ENCODE results near the gene HOXC5.

HOXC5 gene

DNA sequence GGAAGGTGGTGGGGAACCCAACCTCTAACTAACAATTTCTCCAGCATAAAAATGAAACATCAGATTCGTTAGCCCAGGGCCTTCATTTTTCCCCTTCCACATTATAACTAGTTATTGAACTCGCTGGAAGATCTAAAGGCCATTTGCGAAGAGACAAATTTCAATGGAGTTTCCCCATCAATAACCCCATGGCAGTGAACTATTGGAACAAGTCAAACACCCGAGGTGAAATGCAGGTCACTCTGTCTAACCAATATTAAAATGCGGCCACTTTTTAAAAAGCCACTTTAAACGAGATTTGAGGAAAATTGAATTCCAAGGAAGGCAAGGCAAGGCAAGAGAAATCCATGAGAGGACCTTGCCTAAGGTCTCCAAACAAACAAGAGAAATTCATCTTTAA lies 16.3 kb downstream of the HOXC5 start:
- DNase-seq = no peak

DNA sequence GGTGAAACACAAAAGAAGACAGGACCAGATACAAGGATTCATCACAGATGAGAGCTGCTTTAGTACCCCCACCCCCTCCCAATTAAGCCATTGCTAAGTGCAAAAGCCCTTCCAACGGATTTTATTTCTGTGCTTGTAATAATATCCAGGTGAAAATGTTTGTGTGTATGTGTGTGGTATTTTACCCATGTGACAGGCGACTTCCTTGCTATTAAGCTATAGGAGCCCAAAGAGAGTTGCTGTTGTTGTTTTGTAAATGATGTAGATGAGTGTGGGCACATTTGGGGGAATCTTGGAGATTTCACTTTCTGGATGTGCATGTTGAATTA lies 17.6 kb downstream of the HOXC5 start:
- no peak for DNase-seq

DNA sequence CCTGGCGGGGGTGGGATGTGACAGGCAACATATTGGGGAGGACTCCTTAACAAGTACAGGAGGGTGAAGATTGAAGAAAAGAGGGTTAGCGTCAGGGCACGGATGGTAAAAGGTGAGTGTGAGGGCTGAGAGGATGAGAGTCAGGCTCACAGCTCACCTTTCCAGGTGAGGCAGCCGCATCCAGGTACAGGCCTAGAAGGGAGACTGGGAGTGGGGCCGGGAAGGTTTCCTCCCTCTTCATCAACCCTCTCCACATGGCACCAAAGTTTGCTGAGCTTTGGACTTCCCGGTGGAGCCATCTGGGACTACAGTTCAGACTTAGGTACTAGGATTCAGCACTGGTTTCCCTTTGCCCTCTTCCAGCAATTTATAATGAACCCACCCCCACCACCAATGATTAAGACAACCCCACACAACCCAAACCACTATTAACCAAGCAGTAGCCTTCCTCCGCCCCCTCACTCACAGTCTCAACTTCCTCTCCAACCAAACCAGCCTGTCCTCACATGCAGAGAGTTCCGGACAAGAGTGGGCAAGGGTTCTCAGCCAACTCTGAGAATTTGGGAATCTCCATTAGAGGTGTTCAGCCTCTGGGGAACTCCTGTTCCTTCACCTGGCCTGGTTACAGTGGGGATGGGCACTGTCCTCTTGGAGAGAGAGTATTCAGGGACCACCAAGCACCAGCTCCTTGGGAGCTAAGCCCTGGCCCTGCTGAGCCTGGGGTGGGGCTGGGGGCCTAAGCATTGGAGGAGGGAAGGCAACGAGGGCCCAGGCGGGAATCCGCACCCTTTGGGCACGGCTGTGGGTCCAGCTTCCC lies 18.4 kb downstream of the HOXC5 start:
- no peak for DNase-seq

DNA sequence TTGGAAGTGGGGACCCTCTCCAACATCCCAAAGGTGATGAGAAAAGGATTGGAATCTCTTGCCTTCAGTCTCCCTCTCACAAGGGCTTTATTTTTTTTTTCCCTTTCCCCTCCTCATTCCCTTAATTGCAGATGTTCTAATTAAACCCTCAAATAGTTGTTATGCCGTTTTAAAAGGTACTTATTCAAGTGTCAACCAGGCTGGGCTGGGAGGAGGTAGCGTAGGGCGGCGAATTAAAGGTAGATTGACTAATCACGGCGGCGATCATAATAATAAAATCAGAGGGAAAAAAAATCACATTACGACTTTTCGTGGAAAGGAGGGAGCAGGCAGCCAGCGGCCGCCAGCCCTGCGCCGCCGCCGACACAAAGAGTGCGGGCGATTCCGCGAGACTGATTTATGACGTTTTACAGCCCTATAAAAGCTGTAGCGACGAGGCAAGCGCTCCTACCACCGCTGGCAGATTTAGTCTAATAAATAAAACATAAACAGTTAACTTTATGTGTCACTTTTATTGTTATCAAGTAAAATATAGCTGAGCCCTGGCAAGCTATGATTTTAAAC lies 19.1 kb downstream of the HOXC5 start:
- DNase-seq = no peak

DNA sequence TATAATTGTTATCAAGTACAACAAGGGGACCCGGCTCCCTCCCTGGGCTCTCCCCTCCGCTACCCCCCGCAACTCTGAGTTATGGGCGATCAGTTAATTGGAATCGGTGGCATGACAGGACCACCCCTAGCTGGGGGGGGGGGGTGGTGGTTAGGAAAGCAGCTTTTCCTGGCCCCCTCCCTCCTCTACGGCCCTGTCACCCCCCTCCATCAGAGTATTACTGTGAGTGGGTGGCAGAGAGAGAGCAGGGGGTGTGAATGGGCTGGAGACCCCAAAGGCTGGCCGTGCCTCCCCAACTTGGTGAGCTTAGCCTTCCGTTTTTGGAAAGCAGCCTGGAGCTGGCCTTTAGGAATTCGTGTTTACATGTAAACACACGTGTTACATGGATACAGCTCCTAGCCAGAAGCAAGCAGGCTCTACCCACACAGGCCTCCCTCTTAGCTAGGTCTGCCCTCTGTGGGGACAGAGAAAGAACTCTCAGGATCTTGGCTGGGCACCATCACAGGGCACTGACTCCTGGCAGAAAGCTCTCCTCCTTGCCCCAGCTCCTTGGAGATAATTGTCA lies 19.7 kb downstream of the HOXC5 start:
- DNase-seq = no peak

DNA sequence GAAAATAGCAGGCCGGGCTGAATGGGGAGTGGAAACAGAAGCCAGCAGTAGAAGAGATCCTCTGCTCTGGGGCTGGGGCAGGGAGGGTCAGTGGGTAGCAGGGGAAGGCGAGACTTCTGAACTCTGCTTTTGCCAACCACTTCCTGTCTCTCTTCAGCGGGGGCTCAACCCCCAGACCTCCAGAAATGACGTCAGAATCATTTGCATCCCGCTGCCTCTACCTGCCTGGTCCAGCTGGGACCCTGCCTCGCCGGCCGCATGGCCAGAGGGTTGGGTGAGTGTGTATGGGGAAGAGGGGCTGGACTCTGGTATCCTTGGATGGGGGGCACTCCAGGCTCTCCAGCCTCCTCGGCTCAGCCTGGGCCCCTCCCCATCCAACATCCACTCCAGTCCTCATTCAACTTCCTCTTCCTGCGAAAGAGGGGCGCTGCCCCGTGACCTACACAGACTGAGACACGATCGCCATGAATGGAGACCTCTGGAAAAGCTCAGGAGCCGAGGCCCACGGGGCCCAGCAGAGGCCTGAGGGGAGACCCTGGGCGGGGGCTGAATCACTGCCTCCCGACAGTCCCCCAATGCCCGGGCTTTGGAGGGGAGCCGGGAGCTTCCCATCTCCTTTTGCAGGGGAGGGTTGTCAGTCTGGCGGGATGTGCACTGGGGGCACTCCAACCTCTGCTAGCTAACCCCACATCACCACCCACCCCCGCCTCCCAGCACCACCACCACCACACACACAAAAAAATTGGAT lies 20.3 kb downstream of the HOXC5 start:
- DNase-seq = peak; percentile 50

DNA sequence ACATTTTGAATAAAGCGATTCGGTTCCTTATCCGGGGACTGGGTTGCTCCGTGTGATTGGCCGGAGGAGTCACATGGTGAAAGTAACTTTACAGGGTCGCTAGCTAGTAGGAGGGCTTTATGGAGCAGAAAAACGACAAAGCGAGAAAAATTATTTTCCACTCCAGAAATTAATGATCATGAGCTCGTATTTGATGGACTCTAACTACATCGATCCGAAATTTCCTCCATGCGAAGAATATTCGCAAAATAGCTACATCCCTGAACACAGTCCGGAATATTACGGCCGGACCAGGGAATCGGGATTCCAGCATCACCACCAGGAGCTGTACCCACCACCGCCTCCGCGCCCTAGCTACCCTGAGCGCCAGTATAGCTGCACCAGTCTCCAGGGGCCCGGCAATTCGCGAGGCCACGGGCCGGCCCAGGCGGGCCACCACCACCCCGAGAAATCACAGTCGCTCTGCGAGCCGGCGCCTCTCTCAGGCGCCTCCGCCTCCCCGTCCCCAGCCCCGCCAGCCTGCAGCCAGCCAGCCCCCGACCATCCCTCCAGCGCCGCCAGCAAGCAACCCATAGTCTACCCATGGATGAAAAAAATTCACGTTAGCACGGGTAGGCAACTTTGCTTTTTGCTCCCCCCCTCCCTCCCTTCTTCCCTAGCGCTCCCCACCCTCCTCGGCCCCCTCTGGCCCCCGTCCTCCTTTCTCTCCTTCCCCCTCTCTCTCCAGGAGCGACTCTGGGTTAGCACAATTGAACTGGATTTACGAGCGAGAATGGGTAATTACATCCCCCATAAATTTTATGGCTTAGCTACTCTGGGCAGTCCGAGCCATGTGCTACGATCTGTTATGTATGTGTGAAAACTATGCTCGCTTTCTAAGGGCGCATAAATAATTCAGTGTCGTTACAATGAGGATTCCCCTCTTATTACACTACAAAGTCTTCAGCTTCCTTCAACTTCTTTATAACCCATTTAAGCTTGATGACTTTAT lies 21.2 kb downstream of the HOXC5 start, which contains the start of gene HOXC4:
Gene HOXC4, plus strand, starts transcription at position 85 of the 991 bp plus-strand sequence. Its CDS starts 88 bp downstream, at position 173.
- DNase-seq = peak; percentile 42

DNA sequence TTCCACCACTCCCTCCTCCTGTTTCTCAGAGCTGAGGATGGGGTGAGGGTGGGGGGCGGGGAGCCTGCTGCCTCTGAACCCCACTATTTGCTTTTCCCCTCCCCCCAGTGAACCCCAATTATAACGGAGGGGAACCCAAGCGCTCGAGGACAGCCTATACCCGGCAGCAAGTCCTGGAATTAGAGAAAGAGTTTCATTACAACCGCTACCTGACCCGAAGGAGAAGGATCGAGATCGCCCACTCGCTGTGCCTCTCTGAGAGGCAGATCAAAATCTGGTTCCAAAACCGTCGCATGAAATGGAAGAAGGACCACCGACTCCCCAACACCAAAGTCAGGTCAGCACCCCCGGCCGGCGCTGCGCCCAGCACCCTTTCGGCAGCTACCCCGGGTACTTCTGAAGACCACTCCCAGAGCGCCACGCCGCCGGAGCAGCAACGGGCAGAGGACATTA lies 21.9 kb downstream of the HOXC5 start:
- DNase-seq = no peak

DNA sequence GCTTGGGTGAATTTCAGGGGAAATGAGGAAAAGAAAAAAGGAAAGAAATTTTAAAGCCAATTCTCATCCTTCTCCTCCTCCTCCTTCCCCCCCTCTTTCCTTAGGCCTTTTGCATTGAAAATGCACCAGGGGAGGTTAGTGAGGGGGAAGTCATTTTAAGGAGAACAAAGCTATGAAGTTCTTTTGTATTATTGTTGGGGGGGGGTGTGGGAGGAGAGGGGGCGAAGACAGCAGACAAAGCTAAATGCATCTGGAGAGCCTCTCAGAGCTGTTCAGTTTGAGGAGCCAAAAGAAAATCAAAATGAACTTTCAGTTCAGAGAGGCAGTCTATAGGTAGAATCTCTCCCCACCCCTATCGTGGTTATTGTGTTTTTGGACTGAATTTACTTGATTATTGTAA lies 22.7 kb downstream of the HOXC5 start:
- no peak for DNase-seq

DNA sequence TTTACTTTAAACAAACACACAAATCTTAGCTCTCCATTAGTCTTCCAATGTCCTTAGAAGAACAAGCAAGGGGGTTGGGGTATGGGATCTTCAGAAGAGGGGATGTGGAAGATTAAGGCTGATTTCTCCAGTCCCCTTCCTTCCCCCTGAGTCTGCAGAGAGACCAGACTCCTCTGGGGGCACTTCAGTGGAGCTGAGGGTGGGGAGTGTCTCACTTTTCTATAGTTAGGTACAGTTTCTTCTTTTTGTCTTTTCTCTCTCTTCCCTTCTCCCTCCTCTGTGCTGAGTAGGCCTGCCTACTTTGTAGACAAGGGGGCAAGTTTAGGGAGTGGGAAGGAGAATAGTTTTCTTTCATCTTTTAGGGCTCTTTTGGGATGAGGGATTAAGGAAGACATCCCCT lies 23.3 kb downstream of the HOXC5 start:
- no peak for DNase-seq

DNA sequence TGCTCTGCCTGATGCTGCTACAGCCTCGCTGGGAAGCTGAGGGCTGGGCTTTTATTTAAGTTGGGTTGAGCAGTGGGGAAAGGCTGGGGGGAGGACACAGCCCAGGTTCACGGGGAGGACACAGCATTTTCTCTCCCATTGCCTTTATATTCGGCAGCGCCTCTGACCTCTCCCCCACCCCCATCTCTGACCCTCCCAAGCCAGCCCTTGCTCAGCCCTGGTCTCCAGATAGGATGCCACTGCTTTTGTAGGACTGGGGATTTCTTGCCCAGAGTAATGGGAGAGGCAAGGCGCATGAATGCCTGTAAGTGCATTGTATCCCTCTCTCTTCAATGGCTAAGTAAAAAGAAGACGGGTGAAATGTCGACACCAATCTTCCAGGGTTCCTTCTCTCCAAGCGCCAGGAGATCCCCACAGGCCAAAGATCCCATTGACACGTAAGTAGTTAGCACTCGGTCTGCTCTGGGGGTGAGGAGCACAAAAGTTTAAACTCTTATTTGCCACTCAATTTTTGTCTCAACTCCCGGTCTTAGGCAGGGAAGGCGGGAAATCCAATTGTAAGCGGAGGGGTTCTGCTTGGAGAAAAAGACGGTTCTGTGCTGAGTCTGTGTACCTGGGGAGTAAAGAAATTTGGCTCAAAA lies 25.4 kb downstream of the HOXC5 start:
- no peak for DNase-seq

DNA sequence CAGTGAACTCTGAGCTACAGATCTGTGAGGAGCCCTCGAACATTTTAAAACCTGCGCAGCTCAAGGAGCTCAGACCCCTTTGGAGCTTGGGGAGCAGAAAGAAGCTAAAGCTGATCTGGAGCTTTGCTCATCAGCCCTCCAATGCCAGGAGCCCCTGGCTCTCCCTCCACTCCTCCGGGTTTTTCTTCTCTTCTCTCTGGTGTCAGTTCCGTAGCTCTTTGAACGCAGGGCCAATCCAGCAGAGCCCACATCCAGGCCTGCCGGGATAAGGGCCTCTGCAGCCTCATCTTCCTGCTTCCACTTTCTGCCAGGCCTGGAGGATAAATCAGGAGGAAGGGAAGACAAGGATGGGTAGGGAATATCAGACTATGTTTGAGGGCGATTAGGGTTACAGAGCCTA lies 26.8 kb downstream of the HOXC5 start:
- no peak for DNase-seq

DNA sequence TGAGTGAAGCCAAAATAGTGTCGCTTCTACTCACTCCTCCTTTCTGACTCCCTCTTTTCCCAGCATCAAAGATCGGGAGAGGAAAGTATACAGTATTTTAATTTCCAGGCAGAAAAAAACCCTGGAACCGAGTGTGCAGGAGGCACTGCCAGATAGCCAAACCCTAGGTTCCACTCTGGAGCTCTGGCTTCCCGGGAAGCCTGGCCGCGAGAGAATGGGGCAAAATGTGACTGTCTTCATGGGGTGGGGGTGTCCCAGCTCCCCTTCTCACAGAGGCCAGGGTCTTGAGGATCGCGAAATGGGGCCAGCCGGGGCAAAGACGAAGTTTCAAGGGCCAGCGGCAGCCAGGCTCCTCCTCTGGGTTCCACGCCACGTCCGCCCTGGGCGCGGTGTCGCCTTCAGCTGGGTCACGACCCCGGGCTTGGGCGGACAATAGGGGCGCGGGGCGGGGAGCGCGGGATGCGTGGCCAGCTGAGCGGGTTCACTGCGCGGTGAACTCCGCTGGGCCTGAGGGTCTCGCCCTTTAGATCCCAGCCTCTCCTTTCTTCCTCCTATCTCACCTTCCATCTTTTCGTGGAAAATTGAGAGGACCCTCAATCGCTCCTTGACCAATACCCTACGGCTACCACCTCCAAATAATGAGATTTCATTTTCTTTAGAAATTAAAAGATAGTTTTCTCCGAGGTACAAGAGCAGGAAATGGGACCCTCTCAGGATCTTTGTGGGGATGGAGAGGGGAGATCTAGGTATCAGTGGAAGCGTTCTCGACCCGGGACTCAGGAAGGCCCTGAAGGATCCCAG lies 27.5 kb downstream of the HOXC5 start:
- no peak for DNase-seq

DNA sequence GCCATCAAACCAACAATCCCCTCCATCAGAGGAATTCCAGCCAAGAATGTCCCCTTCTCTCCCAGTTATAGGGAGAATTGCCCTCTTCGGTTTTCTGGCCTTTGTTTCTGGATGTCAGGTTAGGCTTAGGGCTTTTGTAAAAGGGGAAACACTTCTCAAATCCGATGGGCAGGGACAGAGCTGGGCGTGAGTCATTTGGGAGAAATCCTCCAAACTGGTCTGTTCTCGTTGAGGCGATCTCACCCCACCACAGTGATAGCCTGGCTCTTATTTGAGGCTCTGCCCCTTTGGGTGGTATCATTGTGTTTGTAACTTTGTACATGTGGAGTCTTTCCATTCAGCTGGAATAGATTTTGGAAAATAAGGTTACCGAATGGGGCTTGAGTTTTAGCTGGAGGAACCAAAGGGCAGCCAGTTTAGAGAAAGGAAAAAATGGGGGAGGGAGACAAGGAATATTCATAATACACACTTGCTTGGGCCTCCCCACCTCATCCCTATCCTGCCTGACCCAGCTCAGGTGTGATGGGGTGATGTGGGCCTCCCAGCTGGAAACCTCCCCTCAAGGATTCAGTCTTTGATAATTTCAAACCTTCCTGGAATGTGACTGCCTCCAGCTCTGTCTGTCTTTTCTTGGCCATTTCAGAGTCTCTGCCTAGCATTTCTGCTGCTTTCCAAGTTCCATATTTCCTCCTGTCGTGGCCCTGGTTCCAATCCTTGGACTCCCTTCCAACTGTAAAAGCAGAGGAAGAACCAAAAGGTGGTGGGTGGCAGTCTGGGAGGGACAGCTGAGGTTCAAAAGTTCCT lies 28.3 kb downstream of the HOXC5 start:
- no peak for DNase-seq

DNA sequence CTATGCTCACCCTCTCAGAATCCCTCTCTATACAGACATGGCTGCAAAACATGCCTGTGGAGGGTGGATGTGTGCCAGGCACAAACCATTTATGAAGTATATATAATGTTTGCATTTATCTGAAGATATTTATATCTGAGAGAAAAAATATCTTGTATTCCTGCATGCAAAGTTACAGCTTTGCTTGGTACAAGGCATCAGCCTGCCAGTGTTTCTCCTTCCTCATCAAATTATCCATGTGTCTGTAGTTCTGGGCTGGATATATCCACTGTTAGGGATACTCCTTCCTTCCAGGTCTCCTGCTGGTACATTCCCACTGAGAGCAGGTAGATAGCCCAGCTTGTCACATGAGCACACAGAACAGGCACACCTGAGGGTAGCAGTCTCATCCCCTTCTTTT lies 32.8 kb downstream of the HOXC5 start:
- no peak for DNase-seq

DNA sequence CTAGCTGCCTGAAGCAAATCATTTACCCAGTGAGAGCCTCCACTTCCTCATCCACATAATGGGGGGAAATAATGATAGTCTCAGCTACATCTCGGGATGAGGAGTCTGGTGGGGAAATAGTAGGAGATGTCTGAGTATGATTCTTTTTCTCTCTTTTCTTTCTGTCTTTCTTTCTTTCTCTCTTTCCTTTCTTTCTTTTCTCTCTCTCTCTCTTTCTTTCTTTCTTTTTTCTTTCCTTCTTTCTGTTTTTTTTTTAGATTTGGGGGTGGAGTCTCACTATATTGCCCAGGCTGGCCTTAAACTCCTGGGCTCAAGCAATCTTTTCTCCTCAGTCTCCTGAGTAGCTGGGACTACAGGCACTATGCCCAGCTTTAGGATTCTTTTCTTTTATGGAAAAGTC lies 33.6 kb downstream of the HOXC5 start:
- DNase-seq = no peak

DNA sequence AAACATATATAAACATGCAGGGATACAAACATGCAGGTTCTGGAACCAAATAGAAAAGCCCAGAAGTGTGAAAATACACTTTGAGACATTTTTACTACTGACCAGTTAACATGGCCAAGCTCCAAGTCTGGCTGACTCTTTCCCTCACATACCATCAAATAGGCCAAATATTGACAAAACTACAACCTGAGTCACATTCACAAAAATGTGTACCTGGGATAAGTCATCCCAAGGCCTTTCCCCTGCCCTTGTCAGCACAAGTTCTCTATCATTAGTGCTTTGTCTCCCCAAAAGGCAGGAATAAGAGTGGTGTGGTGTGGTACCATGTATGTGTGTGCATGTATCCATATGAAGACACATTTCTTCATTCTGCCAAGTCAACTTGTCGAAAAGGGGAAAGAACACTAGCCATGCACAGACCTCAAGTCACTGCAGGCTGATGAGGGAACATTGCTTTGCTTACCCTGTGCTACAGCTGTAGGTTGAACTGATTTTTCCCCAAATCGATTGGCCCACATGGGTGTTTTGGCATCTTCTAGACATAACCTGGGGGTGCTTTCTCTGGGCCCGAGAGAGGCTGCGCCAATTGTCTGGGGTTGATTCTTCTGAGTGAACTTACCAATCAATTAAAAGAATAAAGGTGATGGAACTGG lies 35.7 kb downstream of the HOXC5 start:
- DNase-seq = no peak

DNA sequence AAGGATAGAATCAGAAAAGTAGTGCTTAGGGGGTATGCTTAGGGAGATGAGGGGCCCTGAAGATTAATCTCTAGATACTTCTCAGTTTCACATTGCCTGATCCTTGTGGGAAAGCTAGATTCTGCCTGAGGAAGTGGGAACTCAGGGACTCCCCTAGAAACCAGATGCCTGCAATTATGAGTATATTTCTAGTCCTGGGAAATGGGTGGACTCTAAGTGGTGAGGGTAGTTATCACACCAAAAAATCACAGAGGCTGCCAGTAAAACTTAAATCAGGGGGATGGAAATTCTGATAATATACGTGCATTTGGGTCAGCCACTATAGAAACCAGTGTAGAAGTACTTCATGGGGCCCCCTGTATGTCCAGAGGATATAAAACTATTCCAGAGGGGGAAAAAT lies 39.1 kb downstream of the HOXC5 start:
- no peak for DNase-seq

DNA sequence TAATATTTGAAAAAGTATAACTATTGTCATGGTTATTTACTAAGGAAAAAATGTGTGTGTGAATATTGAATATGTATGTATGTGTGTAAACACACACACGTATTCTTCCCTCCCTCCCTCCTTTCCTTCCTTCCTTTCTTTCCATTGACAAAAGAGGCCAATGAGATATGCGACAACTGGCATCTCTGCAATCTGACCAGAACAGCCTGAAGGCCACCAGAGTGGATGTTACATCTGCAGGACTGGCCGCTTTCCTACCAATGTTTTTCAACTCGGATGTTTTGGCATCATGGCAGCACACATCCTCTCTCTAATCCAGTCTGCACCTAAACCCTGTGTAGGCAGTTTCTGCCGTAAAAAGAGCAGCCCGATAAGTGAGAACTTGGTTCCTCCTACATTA lies 41.5 kb downstream of the HOXC5 start:
- no peak for DNase-seq

DNA sequence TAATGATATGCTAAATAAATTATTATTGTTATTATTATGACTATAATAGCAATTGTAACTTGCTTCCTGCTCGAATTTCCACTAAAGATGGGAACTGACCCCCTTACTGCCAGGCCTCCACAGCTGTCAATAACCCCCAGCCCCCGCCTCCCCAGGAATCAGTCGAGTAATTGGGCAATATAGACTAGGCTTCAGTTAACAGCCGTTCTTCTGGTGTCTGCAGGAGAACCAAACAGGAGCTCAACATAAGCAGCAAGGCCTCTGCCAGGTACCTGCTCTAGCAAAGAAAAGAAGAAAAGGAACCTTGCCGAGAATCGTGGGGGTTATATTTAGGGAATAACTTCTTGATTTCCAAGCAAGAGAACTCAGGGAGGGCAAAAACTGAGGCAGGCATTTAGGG lies 42.6 kb downstream of the HOXC5 start:
- no peak for DNase-seq
